GM19035 (cell line): ENCODE measurements around the gene EREG.
A peak's percentile ranks its signal among the peaks of the same experiment; 100 is the strongest.
"Not testable (repeated sequence)": the region's sequence is repeated elsewhere in the genome, so short reads cannot be mapped to it uniquely, and the experiment has no call there.

ENCODE experiments used
- ATAC-seq: cut with Tn5 transposase; IDR thresholded peaks from one replicate; pipeline ENCODE4 v1.9.1; 2021; ENCODE audit not compliant: unreplicated experiment

EREG gene

DNA sequence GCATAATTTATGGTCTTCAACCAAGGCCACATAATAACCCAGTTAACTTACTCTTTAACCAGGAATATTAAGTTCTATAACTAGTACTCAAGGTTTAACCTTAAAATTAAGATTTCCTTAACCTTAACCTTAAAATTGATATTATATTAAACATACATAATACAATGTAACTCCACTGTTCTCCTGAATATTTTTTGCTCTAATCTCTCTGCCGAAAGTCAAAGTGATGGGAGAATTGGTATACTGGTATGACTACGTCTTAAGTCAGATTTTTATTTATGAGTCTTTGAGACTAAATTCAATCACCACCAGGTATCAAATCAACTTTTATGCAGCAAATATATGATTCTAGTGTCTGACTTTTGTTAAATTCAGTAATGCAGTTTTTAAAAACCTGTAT, 22.8 kb downstream of the EREG start:
- no peak for ATAC-seq

DNA sequence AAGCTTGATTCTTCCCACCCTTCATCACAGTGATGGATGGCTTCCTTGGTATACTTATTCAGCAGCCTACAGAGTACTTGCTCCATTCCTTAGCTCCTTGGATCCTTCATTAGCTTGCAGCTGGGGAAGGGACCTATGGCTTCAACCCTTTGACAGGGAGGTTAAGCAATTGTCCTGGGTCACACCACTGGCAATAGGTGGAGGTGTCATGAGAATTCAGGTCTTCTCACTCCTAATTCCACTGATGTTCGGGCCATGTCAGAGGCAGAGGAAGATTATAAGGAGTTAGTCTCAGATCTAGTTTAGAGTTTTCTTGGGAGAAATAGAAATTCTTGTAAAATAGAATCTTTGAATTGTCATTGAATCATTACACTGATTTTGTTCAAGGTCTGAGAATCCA, 24.5 kb downstream of the EREG start:
- no peak for ATAC-seq

DNA sequence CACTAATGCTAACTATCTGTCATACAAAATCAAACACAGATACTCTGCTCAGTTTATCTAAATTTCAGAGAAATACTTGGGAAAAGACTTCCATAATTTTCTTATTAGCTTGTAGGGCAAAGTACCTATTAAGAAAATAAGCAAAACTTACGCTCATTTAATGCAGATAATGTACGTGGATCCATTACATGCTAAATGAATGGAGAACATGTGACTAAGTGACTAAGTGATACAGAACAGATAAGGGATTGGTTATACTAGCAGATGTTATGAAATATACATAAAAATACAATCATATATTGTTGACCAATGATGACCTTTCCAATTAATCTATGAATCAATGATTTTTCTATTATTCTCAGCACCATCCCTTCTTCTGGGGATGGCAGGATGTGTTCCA, 25.7 kb downstream of the EREG start:
- no peak for ATAC-seq

- ATAC-seq, result no peak
Measured at GRCh38 chr4:74391346-74391745, 26.4 kb downstream of the EREG start.

DNA sequence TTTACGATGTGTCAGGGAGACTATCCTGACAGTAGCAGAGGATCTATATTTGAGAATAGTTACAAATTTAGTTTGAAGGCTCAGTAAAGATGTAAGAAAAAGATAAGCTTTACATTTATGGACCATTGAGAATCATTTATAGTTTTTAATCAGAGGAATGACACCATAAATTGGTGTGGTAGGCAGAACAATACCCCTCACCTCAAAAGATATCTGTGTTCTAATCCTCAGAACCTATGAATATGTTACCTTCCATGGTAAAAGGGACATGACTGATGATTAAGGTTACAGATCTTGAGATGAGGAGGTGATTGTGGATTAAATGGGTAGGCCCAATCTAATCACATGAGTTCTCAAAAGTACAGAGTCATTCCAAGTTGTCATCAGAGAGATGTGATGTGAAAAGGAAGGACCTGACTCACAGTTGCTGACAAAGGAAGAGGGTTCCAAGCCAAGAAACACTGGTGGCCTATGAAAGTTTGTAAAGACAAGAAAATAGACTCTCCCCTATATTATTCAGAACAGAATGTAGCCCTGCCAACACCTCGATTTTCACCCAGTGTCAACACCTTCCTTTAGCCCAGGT, 27.0 kb downstream of the EREG start:
- ATAC-seq, result no peak

DNA sequence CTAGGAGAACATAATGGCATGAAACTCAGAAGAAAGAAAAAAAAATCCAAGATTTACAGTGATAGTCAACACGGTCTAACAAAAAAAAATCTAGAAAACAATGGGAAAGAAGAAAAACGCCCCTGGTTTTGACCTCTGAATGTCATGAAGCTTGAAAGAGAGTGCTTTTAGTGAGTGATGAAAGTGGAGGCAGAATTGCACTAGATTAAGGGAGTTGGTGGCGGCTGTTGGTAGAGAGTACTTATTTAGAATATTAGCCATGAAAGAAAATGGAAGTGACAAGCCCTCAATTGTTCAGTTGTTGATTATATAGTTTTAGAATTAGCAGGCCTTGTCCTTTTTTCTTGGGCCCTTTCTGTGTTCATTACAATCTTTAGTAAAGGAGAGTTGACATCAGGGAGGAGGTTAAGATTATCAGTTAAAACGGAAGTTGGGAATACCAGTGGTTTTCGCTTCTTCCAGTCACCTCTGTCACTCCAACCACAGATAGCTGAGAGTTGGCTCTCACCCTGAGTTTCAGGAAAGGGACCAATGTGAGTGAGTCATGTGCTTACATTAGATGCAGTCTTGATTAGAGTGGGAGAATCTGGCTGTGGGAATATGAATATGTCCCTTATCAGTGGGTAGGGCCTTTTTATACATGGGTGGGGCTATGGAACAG, 29.7 kb downstream of the EREG start:
- no peak for ATAC-seq

GRCh38 chr4:74395633-74396032, 30.7 kb downstream of the EREG start:
- no peak for ATAC-seq

DNA sequence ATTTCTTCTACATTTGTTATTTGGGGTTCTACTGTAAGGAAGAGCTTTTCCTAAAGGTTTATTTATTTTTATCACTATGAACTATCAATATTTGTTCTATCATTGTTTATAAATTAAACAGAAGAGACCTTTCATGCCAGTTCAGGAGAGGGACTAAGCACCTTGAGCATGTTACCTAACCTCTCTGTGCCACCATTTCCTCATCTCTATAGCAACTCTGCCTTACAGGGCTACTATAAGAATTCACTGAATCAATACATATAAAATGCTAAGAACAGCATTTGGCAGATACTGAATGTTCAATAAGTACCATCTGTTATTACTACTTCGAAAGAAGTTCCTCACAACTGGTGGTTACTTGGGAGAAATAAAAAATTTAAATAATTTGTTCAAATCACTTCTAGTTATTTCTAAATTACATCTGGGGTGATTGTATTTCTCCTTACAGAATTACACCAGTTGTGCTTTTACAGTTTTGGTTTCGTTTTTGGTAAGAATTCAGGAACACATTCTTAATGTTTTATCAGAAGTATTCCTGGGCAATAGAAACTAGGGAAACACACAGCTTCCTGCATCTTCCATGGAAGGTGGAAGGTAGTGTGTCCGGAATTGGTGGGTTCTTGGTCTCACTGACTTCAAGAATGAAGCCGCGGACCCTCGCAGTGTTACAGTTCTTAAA, 32.9 kb downstream of the EREG start:
- ATAC-seq, result peak; percentile 62

GRCh38 chr4:74398894-74399589, 34.1 kb downstream of the EREG start:
- not testable (repeated sequence) for ATAC-seq

DNA sequence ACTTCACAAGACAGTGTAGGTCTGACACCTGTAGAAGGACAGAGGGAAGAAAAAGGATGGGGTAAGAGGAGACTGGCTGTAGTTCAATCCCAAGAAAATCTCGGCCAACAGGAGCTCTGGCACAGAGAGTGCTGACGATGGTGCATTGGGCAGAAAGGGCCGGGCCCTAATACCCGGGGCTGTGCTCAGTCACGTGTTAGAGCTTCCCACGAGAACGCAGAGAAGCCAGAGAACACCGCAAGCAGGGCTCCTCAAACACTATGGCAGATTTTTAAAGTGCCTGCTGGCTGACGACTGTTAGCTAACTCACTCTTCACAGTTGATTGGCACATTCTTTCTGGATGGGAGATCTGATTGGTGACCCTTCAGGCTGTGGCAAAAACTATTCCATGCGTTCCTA, 35.5 kb downstream of the EREG start:
- no peak for ATAC-seq

DNA sequence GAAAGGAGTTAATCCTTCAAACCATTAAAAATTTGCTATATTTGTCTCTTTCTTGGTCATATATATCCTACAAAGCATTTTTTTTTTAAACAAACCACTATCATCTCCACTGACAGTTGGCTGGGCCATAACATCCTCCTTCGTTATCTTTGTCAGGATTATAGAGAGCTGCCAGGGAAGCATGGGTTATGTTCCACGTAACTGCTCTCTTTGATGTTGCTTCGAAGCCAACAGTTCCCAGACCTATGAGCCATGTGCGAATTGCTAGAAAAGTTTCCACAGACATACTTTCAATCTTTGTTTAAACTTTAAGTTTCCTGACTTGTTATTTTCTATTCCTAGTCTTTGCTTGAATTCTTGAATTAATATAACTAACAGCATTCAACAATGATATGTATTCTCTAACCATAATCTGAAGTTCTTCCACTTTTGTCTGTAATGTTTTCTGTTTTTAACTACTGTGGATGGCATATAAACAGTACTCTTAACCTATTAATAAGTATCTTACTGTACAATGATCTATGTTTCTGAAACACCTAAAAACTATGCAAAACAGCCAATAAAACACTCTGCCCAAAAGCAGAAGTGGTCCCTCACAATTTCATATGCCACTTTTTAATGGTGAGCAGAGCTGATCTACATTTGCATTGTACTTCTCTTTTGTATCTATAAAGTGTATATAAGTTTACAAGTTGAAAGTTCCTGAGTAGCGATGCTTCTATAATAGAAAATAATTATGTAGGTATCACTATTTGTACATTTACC, 37.9 kb downstream of the EREG start:
- ATAC-seq, result peak; percentile 89

DNA sequence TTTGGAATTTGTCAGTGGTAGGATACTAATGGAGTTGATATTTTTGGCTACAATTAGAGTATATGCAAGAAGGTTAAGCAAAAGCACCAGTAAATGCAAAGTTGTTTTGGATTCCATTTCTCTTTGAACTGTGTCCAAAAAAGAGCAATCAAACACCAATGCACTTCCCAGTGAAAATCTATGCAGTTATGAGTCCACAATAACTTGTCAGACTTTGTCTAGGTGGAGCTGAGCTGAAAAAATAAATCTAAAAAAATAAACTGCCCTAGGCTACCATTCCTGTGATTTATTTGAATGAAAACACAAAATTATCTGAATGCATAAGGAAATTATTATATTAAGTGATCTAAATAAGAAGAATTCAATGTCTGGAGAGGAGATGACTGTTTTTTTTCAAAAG, 42.9 kb downstream of the EREG start:
- no peak for ATAC-seq

- no peak for ATAC-seq
Measured at GRCh38 chr4:74408639-74409038, 43.7 kb downstream of the EREG start.

DNA sequence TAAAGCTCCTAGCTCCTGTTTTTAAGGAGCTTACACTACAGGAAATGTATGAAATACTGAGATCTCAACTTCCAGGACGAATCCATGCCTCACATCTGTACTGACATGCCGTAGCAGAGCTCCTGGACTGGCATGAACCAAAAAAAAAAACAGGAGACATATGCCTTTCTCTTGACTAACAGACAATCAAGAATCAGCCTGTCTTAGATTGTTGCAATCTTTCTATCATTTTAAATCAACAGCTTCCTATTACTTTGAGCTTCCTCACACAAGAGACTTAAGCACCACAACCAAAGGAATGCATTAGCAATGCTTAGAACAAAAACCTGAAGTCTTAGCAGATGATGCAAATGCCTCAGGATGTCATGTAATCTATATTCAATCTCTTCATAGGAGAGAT, 45.3 kb downstream of the EREG start:
- no peak for ATAC-seq

- ATAC-seq, result no peak
Measured at GRCh38 chr4:74412225-74412624, 47.3 kb downstream of the EREG start.

DNA sequence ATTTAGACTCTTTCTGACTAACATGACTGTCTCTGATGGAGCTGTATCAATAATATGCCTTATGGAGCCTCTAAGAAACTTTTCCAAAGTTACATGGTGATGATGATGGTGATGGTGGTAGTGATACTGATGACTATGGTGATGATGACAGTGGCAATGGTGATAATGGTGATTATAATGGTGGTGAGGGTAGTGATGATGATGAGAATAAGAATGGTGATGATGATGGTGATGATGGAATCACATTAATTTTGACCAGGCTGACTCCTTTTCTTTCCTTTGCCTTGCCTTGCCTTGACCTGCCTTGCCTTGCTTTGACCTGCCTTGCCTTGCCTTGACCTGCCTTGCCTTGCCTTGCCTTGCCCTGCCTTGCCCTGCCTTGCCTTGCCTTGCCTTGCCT, 48.3 kb downstream of the EREG start:
- ATAC-seq, result no peak

DNA sequence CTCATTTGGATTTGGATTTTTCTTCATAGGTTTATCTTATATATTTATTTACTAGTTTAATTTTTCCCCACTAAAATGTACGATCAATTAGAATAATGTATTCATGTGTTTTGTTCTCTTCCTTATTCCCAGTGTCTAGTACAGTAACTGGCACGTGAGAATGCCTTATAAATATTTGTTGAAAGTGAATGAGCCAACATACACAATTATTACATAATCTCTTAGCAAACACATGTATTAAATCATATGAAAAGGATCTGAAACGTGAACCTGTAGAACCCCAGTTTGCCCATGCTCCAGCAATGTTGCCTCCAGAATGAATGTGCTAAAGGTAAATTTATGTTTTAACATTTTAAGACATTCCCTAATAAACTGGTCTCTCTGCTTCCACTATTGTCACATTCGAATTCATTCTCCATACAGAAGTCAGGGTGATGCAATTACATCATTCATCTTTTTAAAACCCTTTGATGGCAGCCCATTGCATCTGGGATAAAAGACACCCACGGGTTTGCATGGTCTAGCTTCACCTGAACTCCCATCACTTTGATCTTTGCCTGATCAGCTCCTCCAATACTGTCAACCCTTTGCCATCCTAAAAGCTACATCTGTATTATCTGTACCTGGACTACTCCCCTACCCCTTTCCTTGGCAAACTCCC, 49.3 kb downstream of the EREG start:
- no peak for ATAC-seq

DNA sequence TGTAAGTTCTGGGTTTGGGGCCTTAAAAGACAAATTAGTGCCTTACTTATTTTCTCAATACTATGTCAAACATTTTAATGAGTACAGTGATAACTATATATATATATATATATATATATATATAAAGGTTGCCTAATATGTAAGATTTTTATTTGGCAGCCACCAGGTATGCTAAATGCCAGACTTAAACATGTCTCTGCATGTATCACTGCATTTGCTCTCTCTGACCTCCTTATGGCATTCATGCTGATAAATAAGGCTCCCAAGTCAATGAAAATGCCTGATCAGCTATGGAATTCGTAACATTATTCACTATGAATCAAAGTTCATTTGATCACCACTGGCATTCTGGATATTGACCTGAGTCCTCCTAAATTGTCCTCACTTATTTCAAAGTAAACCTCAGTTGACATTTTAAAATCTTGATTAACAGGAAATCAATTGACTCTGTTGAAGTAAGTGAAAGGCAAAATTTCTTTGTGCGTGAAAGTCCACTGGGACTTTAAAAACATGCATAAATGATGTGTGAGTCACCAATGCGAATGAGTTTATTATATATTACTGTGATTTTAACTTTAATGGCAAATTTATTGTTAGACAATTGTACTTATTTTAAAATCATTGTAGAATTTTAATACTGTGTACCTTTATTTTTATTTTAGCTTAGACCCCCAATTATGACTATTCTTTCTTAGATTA, 50.8 kb downstream of the EREG start:
- ATAC-seq, result no peak

DNA sequence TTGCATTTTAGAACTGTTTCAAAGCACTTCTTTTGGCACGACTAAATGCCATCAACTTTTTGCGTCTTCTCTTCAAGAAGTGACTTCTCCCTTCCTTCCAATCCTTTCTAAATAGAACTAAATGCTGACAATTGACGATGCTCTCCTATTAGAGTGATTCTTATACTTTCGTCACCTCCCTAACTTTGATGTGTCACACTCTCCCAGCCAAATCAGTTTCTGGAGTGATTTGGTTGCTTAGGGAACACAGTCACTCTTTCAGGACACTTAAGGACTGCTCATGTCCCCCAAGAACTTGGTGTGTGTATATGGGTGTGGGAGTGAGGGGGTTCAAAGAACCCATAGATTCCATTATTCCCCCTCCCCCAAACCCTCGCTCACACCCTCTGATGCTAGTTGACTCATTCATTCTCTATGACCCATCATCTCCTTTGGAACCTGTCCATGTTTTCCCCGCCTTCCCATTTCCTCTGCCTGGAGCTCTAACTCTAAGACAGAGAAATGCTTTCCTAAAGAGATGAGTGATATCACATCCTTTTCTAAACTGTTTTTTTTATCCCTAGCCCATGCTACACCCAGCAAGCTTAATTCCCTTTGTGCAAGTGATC, 53.2 kb downstream of the EREG start:
- ATAC-seq, result no peak

GRCh38 chr4:74420863-74421262, 55.9 kb downstream of the EREG start:
- ATAC-seq, result no peak
